Caco-2 (cell line): ENCODE data around the gene PGAP1. TPM values are rescaled to one million over a fixed set of nuclear protein-coding genes. Genes with fewer than 3 reads are reported as not detected.

Experiments
- BruUV-seq: library from RNA; stranded (reverse); fragments of 400-500 nt; replicated peaks from 2 replicates; lab custom pipeline; 2021; lab: Mats Ljungman, UMichigan
- CTCF ChIA-PET: fragments of 300-600 bp; sonication (Branson Sonifier 250); formaldehyde crosslinking; loops from one replicate; lab custom pipeline; 2022; ENCODE audit warnings: antibody characterized with exemption; lab: Charles Lee
- POLR2A ChIA-PET: fragments of 300-600 bp; sonication (Branson Sonifier 250); formaldehyde crosslinking; loops from one replicate; lab custom pipeline; 2022; ENCODE audit warnings: antibody characterized with exemption; lab: Charles Lee
- DNase-seq, 2 experiments: peaks; one replicate each; pipeline versions ENCODE4 v3.0.0 to v3.0.0-alpha.2; 2020 to 2022
- H3K27me3 ChIP-seq: replicated peaks from 2 replicates; pipeline ENCODE4 v1.6.0; 2011; ENCODE audit warnings: low read length; ENCODE audit not compliant: control insufficient read depth, insufficient read depth
- H3K36me3 ChIP-seq: 2 replicates; pipeline ENCODE4 v1.5.1; 2011; ENCODE audit warnings: low read length; ENCODE audit not compliant: control insufficient read depth, insufficient read depth
- H3K4me1 ChIP-seq: fragments of 250-450 bp; sonication (Bioruptor Pico); 2 replicates; pipeline ENCODE4 v1.5.1; 2020; ENCODE audit warnings: mild to moderate bottlenecking
- H3K4me3 ChIP-seq: 2 replicates; pipeline ENCODE4 v1.5.1; 2011; ENCODE audit warnings: low read depth, mild to moderate bottlenecking, control low read depth, low read length
- H3K9me3 ChIP-seq: fragments of 250-450 bp; sonication (Bioruptor Pico); 2 replicates; pipeline ENCODE4 v1.5.1; 2020; ENCODE audit warnings: mild to moderate bottlenecking, moderate library complexity
- H3K27ac Mint-ChIP-seq: one replicate; pipeline ENCODE4 v1.8.0; 2022; ENCODE audit warnings: mixed read lengths; ENCODE audit not compliant: unreplicated experiment
- H3K27me3 Mint-ChIP-seq: one replicate; pipeline ENCODE4 v1.8.0; 2022; ENCODE audit warnings: mixed read lengths; ENCODE audit not compliant: insufficient read depth, unreplicated experiment
- H3K36me3 Mint-ChIP-seq: one replicate; pipeline ENCODE4 v1.8.0; 2022; ENCODE audit warnings: mild to moderate bottlenecking, mixed read lengths; ENCODE audit not compliant: insufficient read depth, unreplicated experiment
- H3K4me1 Mint-ChIP-seq: one replicate; pipeline ENCODE4 v1.8.0; 2022; ENCODE audit warnings: low read depth, mixed read lengths; ENCODE audit not compliant: unreplicated experiment
- H3K4me3 Mint-ChIP-seq: one replicate; pipeline ENCODE4 v1.8.0; 2022; ENCODE audit warnings: mild to moderate bottlenecking, moderate library complexity, mixed read lengths; ENCODE audit not compliant: unreplicated experiment
- H3K9me3 Mint-ChIP-seq: one replicate; pipeline ENCODE4 v1.8.0; 2022; ENCODE audit warnings: mixed read lengths; ENCODE audit not compliant: unreplicated experiment
- intact Hi-C: fragments of 100-400 bp; cut with micrococcal nuclease; formaldehyde crosslinking; loops from one replicate; pipeline ENCODE4 v1.10.0; 2022; ENCODE audit not compliant: unreplicated experiment
- total RNA-seq: library from RNA; stranded (reverse); gene quantifications from 2 replicates; pipeline ENCODE4 v1.2.3, GENCODE V29; 2022
- TF ChIP-seq, protein P1 (sequence below), 2 experiments: fragments of 200-600 bp in 1 of 2; IDR thresholded peaks; 1 replicate in 1 of 2; 2 replicates in 1 of 2; pipeline versions ENCODE4 v1.5.1 to v1.8.0; 2011 to 2022; ENCODE audit warnings: antibody characterized with exemption in 1 of 2, control low read depth in 1 of 2, inconsistent platforms in 1 of 2, low read depth in 1 of 2, low read length in 1 of 2, mild to moderate bottlenecking in 1 of 2, moderate library complexity in 1 of 2; ENCODE audit not compliant: insufficient read depth in 1 of 2, severe bottlenecking in 1 of 2, unreplicated experiment in 1 of 2

The PGAP1 gene
- total RNA-seq, 1 experiment from 2014 or later = 6.4 TPM

DNA sequence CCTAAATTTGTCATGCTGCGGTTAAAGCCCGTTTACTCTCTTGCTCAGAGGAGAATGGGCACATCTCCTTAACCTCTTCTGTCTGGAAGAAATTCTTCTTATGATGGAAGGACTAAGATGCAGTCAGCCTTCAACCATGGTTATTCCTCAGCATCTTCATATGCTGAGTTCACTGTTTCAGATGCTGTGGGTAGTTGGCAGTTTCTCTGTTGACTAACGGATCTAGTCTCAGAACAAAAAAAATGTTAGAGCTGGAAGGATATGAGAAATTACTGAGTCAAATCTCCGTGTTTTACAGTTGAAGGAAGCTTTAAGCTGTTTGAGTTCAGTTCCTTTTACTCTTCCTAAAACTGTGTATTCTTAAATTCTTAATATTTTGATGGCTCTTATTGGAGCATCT, 43.6 kb upstream of the PGAP1 start:
- H3K4me1 Mint-ChIP-seq = peaks cover 7% of the 10 kb centered on the region
- no peak for DNase-seq
- H3K27ac Mint-ChIP-seq = no peak overlapping the region
- H3K27me3 Mint-ChIP-seq = no peaks in the 10 kb centered on the region
- no peaks in the 10 kb centered on the region for H3K27me3 ChIP-seq
- ChIA-PET POLR2A (no interaction called here), CTCF (no interaction called here)
- H3K4me3 Mint-ChIP-seq = no peak overlapping the region
- no peaks in the 10 kb centered on the region for H3K9me3 ChIP-seq
- BruUV-seq = no TSS peak
- intact Hi-C loops = no loop called here
- TF ChIP-seq, protein P1, sequence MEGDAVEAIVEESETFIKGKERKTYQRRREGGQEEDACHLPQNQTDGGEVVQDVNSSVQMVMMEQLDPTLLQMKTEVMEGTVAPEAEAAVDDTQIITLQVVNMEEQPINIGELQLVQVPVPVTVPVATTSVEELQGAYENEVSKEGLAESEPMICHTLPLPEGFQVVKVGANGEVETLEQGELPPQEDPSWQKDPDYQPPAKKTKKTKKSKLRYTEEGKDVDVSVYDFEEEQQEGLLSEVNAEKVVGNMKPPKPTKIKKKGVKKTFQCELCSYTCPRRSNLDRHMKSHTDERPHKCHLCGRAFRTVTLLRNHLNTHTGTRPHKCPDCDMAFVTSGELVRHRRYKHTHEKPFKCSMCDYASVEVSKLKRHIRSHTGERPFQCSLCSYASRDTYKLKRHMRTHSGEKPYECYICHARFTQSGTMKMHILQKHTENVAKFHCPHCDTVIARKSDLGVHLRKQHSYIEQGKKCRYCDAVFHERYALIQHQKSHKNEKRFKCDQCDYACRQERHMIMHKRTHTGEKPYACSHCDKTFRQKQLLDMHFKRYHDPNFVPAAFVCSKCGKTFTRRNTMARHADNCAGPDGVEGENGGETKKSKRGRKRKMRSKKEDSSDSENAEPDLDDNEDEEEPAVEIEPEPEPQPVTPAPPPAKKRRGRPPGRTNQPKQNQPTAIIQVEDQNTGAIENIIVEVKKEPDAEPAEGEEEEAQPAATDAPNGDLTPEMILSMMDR (IDR thresholded peaks at IDR 0.05; ENCODE audit: insufficient read depth in 1 of 2, low read depth in 1 of 2, low read length in 1 of 2, severe bottlenecking in 1 of 2, unreplicated experiment in 1 of 2) = no peak
- H3K4me1 ChIP-seq = peaks cover 11% of the 10 kb centered on the region
- H3K9me3 Mint-ChIP-seq = peaks cover 10% of the 10 kb centered on the region
- no peaks in the 10 kb centered on the region for H3K36me3 ChIP-seq
- no peaks in the 10 kb centered on the region for H3K36me3 Mint-ChIP-seq
- no peak overlapping the region for H3K4me3 ChIP-seq

DNA sequence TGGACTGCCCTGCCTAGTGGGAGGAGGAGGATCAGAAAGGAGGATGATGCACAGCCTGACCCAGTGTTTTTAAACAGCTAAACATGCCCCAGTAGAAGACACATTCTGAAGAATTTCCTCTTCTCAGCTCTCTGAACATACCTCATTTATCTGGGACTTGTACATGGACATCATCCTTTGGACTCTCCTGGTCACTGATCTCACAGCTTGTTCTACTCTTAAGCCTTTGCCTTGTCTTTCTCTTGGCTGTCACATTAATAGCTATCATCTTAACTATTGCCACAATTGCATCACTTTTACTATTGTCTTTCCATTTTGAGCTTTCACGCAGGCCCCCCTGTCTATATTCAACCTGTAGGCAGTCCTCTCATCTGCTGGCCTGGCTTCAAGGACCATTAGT, 42.0 kb upstream of the PGAP1 start:
- no peak overlapping the region for H3K4me3 ChIP-seq
- Mint-ChIP-seq H3K4me1 (peaks cover 7% of the 10 kb centered on the region), H3K27ac (no peak overlapping the region), H3K4me3 (no peak overlapping the region), H3K36me3 (no peaks in the 10 kb centered on the region), H3K9me3 (peaks cover 10% of the 10 kb centered on the region), H3K27me3 (no peaks in the 10 kb centered on the region)
- H3K36me3 ChIP-seq = no peaks in the 10 kb centered on the region
- H3K9me3 ChIP-seq = no peaks in the 10 kb centered on the region
- CTCF ChIA-PET = no interaction called here
- DNase-seq = no peak
- BruUV-seq = no TSS peak
- peaks cover 11% of the 10 kb centered on the region for H3K4me1 ChIP-seq
- POLR2A ChIA-PET = no interaction called here
- intact Hi-C loops = no loop called here
- no peaks in the 10 kb centered on the region for H3K27me3 ChIP-seq
- TF ChIP-seq, protein P1 (IDR thresholded peaks at IDR 0.05; ENCODE audit: insufficient read depth in 1 of 2, low read depth in 1 of 2, low read length in 1 of 2, severe bottlenecking in 1 of 2, unreplicated experiment in 1 of 2) = no peak

DNA sequence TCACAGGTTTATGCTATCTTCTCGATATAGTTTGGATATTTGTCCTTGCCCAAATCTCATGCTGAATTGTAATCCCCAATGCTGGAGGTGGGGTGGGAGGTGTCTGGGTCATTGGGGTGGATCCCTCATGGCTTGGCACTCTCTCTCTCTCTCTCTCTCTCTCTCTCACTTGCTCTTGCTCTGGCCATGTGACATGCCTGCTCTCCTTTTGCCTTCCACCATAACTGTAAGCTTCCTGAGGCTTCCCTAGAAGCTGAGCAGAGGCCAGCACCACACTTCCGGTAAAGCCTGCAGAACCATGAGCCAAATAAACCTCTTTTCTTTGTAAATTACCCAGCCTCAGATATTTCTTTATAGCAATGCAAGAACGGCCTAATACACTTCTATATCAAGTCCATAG, 41.3 kb upstream of the PGAP1 start:
- Histone ChIP-seq H3K4me1 (peaks cover 11% of the 10 kb centered on the region), H3K36me3 (no peaks in the 10 kb centered on the region), H3K4me3 (no peak overlapping the region), H3K9me3 (no peaks in the 10 kb centered on the region), H3K27me3 (no peaks in the 10 kb centered on the region)
- Mint-ChIP-seq H3K27ac (no peak overlapping the region), H3K4me1 (peaks cover 7% of the 10 kb centered on the region), H3K9me3 (peaks cover 10% of the 10 kb centered on the region), H3K27me3 (no peaks in the 10 kb centered on the region), H3K36me3 (no peaks in the 10 kb centered on the region), H3K4me3 (no peak overlapping the region)
- intact Hi-C loops = no loop called here
- TF ChIP-seq, protein P1 (IDR thresholded peaks at IDR 0.05; ENCODE audit: insufficient read depth in 1 of 2, low read depth in 1 of 2, low read length in 1 of 2, severe bottlenecking in 1 of 2, unreplicated experiment in 1 of 2) = no peak
- ChIA-PET CTCF (no interaction called here), POLR2A (no interaction called here)
- DNase-seq = no peak
- BruUV-seq = no TSS peak
